Umbilical cord (tissue), 2 donors: ENCODE data around the gene ZNF462. TPM values are rescaled to one million over a fixed set of nuclear protein-coding genes. Genes with fewer than 3 reads are reported as not detected.
"Not testable (repeated sequence)": the region's sequence is repeated elsewhere in the genome, so short reads cannot be mapped to it uniquely, and the experiment has no call there.

Source experiments
- DNase-seq: peaks from one replicate; pipeline ENCODE4 v3.0.0-alpha.2; 2015; ENCODE audit warnings: low spot score
- total RNA-seq: library from RNA; depleted of rRNA; stranded (reverse); fragments of >200 nt; gene quantifications from one replicate; pipeline ENCODE4 v1.2.3, GENCODE V29; 2014; ENCODE audit warnings: low replicate concordance; ENCODE audit not compliant: insufficient read depth

Gene ZNF462, protein sequence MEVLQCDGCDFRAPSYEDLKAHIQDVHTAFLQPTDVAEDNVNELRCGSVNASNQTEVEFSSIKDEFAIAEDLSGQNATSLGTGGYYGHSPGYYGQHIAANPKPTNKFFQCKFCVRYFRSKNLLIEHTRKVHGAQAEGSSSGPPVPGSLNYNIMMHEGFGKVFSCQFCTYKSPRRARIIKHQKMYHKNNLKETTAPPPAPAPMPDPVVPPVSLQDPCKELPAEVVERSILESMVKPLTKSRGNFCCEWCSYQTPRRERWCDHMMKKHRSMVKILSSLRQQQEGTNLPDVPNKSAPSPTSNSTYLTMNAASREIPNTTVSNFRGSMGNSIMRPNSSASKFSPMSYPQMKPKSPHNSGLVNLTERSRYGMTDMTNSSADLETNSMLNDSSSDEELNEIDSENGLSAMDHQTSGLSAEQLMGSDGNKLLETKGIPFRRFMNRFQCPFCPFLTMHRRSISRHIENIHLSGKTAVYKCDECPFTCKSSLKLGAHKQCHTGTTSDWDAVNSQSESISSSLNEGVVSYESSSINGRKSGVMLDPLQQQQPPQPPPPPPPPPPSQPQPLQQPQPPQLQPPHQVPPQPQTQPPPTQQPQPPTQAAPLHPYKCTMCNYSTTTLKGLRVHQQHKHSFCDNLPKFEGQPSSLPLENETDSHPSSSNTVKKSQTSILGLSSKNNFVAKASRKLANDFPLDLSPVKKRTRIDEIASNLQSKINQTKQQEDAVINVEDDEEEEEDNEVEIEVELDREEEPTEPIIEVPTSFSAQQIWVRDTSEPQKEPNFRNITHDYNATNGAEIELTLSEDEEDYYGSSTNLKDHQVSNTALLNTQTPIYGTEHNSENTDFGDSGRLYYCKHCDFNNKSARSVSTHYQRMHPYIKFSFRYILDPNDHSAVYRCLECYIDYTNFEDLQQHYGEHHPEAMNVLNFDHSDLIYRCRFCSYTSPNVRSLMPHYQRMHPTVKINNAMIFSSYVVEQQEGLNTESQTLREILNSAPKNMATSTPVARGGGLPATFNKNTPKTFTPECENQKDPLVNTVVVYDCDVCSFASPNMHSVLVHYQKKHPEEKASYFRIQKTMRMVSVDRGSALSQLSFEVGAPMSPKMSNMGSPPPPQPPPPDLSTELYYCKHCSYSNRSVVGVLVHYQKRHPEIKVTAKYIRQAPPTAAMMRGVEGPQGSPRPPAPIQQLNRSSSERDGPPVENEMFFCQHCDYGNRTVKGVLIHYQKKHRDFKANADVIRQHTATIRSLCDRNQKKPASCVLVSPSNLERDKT (N-terminal part only)
- 25.3 TPM for total RNA-seq

DNA sequence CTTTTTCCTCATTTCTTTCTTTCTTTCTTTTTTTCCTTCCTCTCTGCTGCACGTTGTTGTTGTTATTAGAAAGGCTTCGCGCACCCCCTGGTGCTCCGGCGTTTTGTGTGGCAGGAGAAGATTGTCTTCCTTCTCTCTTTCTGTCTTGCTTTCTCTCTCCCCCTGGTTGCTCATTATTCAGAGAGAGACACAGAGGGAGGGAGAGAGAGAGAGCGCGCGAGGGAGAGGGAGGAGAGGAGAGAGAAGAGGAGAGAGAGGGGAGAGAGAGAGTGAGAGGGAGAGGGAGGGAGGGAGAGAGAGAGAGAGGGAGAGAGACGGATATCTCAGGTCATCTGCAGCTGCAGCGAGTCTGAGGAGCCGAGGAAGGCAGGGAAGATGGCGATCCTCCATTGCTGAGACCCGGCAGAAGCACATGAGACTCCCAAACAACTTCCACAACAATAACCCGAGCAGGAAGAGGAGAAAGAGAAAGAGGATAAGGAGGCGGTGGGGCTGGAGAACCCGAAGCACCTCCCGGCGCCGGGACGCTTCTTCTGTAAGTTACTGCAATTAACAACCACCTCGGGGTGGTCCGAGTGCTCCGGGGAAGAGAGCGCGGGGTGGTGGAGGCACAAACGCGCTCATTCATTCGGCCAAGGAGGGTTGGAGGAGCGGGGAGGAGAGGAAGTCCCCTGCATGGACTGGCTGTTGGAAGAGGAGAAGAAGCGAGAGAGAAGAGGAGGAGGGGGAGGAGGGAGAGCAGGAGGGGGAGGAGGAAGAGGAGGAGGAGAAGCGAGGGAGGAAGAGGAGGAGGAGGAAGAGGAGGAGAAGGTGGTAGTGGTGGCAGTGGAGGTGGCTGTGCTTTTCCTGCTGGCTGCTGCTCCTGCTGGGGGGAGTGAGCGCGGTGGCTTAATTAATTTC lies at the start of gene ZNF462:
Gene ZNF462 (plus strand): TSS at position 346 of the 900 bp plus-strand sequence. CDS start 60,218 bp downstream, outside the sequence.
- peak; percentile 93 for DNase-seq

DNA sequence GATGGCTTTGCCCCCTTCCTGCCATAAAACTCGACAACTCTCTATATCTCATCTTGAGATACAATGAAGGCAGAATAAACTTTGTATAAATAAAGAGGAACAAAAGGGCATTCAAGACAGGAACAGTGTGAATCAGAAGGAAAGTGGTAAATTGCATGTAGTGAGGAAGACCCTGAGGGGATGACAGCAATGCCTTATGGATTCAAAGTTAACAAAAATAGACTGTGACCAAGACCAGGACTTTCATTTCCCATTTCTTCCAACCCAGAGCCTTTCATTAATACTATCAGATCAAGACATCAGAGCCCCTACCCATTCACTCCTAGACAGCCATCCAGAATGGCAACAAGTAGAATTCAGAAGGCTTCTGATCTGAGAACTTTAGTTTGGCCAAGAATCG lies 46.4 kb upstream of the ZNF462 start:
- DNase-seq, result no peak

DNA sequence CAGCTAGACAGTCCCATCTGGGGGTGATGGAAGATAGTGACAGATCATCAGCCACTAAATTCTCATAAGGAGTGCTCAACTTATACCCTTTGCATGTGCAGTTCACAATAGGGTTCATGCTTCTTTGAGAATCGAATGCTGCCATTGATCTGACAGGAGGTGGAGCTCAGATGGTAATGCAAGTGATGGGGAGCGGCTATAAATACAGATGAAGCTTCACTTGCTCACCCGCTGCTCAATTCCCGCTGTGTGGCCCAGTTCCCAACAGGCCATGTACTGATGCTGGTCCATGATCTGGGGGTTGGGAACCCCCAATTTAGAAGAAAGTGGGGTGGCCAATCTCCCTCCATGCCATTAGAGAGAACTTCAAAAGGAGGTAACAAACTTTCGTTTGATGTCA lies 44.9 kb upstream of the ZNF462 start:
- no peak for DNase-seq

DNA sequence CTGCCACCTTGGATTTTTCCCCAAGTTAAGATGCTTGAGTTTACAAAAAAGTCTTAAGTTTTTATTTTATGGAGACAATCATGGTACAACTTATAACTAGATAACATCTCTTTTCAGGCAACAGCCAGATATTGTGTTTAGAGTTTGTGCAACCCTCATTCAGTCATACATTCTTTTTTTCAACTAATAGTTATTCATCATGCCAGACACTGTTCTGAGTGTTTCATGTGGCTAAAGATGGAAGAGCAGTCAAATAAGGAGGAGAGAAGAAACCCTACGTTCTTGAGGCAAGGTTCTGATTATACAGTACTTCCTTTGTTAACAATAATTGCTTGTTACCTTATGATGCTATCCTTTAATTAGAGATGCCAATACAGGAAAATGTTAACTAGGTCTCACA lies 42.1 kb upstream of the ZNF462 start:
- DNase-seq, result no peak

DNA sequence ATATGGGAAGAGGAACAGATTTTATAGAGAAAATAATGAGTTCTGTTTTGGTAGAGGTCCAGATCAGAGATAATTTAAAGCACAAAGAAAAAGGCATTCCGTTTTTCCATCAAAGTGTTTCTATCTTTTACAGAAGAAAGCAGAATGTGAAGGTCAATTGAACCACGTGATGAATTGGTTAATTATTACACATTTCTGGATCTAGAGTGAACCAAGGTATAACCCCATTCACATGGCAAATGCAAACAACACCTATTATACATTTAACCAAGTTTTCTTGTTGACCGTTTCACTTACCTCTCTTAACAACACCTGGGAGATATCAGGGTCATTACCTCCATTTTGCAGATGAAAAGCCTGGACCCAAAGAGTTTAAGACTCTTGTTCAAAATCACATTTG lies 34.9 kb upstream of the ZNF462 start:
- no peak for DNase-seq

DNA sequence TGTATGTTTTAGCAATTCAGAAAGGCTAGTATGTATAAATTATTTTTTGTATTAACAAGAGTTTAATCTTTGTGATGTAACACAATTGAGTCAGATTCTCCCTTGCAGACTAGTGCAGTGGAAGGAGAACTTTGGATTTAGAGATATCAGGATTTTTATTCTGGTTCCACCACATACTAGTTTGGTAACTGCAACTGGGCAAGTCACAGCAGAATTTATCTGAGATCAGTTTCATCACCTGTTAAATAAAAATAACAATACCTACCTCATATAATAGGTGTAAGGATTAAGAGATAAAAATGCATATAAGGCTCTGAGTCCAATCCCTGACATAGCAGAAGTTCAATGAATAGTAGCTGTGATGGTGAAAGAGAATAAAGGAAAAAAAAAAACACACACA lies 34.0 kb upstream of the ZNF462 start:
- no peak for DNase-seq

DNA sequence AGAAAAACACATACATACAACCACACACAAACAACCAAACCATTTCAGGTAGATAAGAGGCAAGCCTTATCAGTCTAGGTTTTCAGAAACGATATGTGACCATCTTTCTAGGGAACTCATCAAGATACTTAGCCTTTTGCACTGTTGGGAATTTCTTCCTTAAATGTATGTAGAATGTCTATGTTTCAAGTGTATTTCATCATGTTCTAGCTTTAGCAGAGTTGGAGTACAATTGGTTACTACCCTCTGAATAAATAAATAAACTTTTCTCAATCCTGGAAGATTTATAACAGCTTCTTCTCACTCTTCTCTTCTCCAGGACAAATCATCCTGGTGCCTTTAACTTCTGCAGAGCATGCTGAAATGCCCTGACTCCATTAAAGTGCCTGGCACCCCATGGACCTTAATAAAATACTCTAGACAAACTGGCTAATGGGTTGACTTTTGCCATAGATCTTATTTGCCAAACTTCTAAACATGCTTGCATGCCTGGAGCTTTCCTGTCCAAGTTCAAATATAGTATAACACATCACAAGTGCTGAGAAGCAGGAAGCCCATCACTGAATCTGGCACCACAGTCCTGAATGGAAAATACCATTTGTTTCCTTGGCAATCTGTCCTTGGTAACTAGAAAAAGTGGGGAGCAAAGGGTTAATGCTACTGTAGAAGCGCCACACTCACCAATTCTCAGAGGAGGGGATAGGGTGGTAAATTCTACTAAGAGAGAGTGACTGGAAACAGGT lies 33.1 kb upstream of the ZNF462 start:
- DNase-seq, result peak; percentile 3

DNA sequence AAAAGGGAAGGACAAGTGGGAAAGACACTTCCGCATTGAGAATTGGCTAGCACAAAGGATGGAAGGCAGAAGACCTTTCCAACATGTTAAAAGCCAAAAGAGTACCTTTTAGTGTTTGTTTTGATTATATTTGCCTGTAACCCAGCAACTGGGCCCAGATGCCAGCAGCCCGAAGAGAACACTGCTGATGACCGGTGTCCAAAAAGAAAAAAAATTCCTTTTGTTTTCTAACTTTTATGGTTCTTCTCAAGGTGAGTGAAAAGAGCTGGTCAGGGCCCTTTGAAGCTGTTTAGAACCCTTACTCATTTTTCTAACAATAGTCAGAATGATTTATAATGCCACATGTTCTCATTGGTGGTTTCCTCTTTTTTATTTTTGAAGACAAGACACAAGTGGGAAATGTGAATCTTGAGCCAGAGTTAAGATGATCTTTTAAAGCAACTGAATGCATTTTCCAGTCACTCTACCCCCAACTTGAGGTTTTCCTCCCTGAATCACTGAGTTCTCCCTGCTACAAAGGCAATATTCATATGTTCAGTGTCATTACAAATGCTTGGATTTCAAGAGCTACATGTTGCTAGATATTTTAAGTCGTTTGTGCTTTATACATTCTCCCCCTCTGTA lies 32.3 kb upstream of the ZNF462 start:
- peak; percentile 8 for DNase-seq

DNA sequence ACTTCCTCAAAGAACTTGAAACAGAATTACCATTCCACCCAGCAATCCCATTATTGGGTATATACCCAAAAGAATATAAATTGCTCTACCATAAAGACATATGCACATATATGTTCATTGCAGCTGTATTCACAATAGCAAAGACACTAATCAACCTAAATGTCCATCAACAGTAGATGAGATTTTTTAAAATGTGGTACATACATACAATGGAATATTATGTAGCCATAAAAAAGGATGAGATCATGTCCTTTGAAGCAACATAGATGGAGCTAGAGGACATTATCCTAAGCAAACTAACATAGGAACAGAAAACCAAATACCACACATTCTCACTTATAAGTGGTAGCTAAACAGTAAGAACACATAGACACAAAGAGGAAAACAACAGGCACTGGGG lies 28.1 kb upstream of the ZNF462 start:
- DNase-seq, result no peak

DNA sequence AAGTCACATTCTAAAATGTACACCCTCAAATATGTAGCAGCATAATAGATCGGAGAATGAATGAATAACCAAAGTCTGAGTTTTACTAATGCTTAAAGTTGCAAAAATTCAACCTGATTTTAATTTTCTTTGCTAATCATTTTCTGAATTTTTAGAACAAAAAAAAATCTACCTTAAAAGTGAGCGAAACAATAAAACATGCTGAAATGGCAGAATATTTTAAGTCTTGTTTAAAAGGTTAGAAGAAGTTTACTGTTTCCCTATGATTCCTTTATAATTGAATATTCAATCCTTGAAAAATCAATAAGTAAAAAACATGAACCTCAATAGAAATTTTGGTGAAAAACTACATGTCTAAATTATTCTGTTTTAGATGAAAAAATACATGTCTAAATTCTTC lies 27.1 kb upstream of the ZNF462 start:
- no peak for DNase-seq

DNA sequence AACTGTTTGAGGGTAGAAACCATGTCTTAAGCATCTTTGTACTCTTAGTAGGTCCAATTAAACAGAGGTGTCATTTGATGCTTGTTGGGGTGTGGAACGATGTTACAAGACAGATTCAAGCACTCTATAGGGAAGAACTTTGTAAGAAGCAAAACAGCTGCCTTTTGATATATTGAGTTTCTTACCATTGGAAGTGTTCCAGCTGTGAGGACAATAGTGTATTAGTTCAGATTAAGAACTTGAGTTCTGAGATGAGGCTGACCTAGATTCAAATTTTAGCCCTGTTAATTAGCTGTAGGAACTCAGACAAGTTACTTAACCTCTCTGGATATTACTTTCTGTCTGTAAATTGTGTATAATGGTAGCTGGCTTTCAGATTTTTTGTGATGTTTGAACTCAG lies 19.6 kb upstream of the ZNF462 start:
- no peak for DNase-seq

DNA sequence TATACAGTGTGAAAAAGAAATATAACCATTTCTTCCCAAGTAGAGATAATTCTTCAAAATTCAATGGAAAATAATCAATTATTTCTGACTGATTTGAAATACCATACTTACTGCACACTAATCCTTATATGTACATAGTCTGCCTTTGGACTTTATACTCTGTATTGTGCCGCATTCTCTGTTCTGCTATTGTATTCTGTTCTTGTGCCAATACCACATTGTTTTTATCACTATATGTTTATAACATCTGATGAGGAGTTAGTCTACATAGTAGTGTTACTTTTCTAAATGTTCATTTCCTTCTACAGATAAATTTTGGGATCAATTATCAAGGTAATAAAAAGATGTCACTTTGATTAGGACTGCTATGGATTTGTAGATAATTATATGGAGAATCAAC lies 16.7 kb upstream of the ZNF462 start:
- no peak for DNase-seq

DNA sequence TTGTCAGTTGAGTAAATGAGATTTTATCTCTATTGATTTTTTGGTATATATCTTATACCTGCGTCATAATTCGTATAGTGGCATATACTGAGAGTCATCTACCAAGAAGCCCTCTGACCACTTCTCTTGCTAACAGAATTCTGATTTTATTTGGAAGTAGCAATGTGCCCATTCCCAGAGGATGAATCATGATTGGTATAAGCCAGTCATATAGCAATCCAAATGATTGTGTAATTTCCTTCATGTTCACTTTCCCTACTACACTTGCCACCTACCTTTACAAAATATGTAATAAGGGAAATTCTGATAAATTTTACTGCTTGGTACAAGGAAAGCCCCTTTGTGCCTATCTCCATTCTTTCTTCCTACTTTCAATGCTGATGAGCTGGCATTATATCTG lies 16.1 kb upstream of the ZNF462 start:
- DNase-seq, result no peak

DNA sequence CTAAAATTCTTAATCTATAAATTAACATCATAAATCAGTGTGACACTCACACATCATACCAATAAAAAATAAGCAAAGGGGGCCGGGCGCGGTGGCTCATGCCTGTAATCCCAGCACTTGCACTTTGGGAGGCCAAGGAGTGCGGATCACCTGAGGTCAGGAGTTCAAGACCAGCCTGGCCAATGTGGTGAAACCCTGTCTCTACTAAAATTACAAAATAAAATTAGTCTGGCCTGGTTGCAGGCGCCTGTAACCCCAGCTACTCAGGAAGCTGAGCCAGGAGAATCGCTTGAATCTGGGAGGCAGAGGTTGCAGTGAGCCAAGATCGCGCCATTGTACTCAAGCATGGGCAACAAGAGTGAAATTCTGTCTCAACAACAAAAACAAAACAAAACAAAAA lies 11.3 kb upstream of the ZNF462 start:
- not testable (repeated sequence) for DNase-seq

DNA sequence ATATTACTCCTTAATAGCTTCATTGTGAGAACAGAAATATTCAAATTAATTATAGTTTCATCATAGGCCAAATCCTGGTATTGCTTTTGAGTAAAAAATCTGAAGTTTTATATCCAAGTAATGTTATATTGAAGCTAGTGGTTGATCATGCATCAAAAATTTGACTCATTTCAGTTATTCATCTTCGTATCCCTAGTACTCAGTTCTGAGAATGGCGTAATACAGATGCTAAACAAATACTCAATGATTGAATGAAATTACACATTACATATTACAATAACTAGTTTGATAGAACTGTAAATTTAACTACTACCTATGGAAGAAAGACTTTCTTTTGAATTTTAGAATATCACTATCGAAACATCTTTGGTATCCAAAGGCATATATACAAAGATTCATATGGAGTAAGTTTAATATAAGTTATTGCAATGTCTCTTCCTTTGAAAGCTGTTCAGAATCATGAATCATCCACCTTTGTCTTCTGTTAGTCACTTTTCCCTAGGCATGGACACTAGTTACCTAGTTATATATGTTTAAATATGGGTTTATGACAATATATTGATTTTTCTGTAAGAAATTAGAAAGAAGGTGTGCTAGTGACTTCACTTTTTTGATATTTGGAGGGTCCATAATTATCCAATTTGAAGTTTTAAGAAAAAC lies 5.0 kb upstream of the ZNF462 start:
- DNase-seq, result no peak

DNA sequence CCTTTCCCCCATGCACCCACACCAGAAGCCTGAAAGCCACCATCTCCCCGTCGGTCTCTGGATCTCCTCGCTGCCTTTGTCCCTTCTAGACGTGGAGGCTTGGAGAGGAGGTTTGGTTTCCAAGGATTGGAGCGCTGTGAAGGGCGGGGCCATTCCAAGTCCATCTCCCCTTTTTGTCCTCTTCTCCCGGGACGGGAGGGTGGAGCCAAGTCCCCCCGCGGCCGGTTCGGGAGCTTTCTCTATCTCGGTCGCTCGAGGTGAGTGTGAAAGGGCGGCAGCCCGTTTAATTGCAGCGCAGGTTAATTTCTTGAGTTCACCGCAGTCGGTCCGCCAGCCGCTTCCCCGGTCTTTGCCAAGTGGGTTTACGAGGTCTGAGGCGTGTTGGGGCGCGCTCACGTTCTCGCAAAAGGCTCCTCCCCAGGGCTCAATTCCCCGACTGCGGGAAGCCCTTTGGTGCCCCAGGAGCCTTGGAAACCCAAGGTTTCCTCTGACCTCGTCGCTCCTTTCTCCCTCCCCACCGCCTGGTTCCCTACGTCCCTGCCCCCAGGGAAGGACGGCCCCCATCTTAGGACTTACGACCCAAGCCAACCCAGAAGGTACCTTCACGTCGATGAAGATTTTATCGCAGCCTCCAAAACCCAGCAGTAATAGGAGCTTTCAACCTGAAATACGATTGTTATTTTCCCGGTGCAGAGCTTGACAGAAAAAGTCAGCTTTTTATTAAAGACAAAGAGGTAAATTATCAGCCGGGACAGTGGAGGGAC lies 2.8 kb upstream of the ZNF462 start:
- peak; percentile 66 for DNase-seq

DNA sequence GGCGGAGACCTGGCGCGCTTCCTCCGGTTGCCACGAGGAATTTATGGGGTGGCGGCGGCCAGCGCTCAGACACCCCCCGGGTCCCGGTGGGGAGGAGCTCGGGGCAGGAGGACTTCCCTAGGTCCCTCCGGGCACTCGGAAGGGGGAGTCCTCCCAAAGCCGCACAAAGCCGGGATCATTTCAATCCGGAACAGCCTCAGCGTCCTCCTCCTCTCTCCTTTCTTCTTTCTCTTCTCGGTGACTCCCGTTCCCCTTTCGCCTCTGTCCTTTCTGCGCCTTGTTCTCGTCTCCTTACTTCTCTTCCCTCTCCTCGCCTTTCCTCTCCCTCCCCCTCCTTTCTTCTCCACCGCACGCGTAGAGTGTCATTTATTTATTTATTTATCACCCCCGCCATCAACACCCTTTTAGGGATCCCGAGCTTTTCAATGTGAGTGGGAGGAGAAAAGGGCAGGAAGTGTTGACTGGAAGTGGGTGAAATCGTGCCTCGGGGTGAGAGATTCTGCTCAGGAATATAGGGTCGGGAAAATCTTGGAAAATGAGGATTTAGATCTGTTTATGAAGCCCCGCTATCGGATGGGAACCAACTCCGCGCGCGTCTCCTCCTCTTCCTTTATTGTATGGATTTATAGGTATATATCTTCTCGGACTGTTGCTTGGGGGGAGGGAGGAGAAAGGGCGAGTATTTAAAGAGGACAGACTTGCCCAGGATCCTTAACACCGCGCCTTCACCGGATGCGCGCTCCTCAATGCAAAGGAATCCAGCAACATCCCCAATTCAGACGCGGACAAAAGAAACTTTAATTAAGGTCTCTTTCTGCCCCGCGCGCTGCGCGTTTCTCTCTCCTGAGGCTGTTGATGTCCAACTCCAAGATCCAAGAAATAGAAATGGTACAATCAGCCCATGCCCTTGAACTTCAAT lies 2.0 kb upstream of the ZNF462 start:
- DNase-seq, result peak; percentile 59
